A549 (cell line): ENCODE measurements around the gene KCTD20.

Experiments used
- CEBPB ChIP-seq, 2 experiments: fragments of >200 bp in 1 of 2; sonication (Bioruptor Twin) in 1 of 2; formaldehyde crosslinking in 1 of 2; IDR thresholded peaks; 2 replicates each; pipeline ENCODE4 v1.6.1; 2012 to 2016
- EP300 ChIP-seq, 2 experiments: fragments of >200 bp; sonication (Bioruptor Twin); formaldehyde crosslinking; IDR thresholded peaks; 2 replicates in 1 of 2; 3 replicates in 1 of 2; pipeline ENCODE4 v1.6.1; 2016 to 2017
- ESRRA ChIP-seq: fragments of 150-350 bp; IDR thresholded peaks from 2 replicates; pipeline ENCODE4 v1.6.1; 2014; ENCODE audit warnings: mild to moderate bottlenecking, low read length, borderline replicate concordance
- JUNB ChIP-seq: fragments of >200 bp; sonication (Bioruptor Twin); formaldehyde crosslinking; IDR thresholded peaks from 2 replicates; pipeline ENCODE4 v1.6.1; 2016
- PHF8 ChIP-seq: fragments of 200-600 bp; sonication (generic); IDR thresholded peaks from 2 replicates; pipeline ENCODE4 v1.6.1; 2016; ENCODE audit warnings: low read depth, mild to moderate bottlenecking, antibody characterized with exemption, moderate library complexity, borderline replicate concordance
- POLR2A ChIP-seq: IDR thresholded peaks from 2 replicates; pipeline ENCODE4 v1.6.1; 2012; ENCODE audit warnings: mild to moderate bottlenecking, low read length
- RAD21 ChIP-seq, 2 experiments: fragments of >200 bp in 1 of 2; sonication (Bioruptor Twin) in 1 of 2; formaldehyde crosslinking in 1 of 2; IDR thresholded peaks in 1 of 2; conservative IDR thresholded peaks in 1 of 2; 2 replicates in 1 of 2; 3 replicates in 1 of 2; pipeline ENCODE4 v1.6.1; 2012 to 2018; ENCODE audit warnings: inconsistent platforms in 1 of 2
- ZFP36 ChIP-seq: fragments of 450-650 bp; IDR thresholded peaks from 2 replicates; pipeline ENCODE4 v1.6.1; 2014; ENCODE audit warnings: borderline replicate concordance; ENCODE audit not compliant: partially characterized antibody
- TF ChIP-seq, protein P1 (sequence below): fragments of >200 bp; sonication (Bioruptor Twin); formaldehyde crosslinking; IDR thresholded peaks from 3 replicates; pipeline ENCODE4 v1.5.1; 2016
- TF ChIP-seq, protein P2 (sequence below): fragments of 200-600 bp; sonication (generic); IDR thresholded peaks from 2 replicates; pipeline ENCODE4 v1.6.1; 2016; ENCODE audit warnings: antibody characterized with exemption, mild to moderate bottlenecking, moderate library complexity

DNA sequence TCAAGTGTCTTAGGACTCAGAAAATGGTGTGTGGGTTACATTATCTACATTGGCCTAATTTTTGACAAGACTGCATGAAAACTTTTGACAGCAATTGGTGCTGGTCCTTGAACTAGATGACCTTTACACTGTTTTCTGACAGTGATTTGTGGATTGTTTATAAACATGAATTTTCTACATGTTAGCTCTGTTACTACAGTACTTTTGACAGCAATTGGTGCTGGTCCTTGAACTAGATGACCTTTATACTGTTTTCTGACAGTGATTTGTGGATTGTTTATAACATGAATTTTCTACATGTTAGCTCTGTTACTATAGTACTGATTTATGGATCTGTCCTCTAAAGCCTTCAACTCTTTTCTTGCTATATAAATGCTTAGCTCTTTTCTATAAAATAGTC is 16.7 kb downstream of the KCTD20 start:
- TF ChIP-seq RAD21 (conservative IDR thresholded peaks at IDR 0.05 in 1 of 2, IDR thresholded peaks at IDR 0.05 in 1 of 2) (no peak), POLR2A (no peak), EP300 (IDR thresholded peaks at IDR 0.05) (no peak), ZFP36 (no peak), ESRRA (no peak), CEBPB (IDR thresholded peaks at IDR 0.05) (no peak), PHF8 (no peak), JUNB (no peak)
- TF ChIP-seq, protein P1, sequence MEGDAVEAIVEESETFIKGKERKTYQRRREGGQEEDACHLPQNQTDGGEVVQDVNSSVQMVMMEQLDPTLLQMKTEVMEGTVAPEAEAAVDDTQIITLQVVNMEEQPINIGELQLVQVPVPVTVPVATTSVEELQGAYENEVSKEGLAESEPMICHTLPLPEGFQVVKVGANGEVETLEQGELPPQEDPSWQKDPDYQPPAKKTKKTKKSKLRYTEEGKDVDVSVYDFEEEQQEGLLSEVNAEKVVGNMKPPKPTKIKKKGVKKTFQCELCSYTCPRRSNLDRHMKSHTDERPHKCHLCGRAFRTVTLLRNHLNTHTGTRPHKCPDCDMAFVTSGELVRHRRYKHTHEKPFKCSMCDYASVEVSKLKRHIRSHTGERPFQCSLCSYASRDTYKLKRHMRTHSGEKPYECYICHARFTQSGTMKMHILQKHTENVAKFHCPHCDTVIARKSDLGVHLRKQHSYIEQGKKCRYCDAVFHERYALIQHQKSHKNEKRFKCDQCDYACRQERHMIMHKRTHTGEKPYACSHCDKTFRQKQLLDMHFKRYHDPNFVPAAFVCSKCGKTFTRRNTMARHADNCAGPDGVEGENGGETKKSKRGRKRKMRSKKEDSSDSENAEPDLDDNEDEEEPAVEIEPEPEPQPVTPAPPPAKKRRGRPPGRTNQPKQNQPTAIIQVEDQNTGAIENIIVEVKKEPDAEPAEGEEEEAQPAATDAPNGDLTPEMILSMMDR: no peak
- TF ChIP-seq, protein P2, sequence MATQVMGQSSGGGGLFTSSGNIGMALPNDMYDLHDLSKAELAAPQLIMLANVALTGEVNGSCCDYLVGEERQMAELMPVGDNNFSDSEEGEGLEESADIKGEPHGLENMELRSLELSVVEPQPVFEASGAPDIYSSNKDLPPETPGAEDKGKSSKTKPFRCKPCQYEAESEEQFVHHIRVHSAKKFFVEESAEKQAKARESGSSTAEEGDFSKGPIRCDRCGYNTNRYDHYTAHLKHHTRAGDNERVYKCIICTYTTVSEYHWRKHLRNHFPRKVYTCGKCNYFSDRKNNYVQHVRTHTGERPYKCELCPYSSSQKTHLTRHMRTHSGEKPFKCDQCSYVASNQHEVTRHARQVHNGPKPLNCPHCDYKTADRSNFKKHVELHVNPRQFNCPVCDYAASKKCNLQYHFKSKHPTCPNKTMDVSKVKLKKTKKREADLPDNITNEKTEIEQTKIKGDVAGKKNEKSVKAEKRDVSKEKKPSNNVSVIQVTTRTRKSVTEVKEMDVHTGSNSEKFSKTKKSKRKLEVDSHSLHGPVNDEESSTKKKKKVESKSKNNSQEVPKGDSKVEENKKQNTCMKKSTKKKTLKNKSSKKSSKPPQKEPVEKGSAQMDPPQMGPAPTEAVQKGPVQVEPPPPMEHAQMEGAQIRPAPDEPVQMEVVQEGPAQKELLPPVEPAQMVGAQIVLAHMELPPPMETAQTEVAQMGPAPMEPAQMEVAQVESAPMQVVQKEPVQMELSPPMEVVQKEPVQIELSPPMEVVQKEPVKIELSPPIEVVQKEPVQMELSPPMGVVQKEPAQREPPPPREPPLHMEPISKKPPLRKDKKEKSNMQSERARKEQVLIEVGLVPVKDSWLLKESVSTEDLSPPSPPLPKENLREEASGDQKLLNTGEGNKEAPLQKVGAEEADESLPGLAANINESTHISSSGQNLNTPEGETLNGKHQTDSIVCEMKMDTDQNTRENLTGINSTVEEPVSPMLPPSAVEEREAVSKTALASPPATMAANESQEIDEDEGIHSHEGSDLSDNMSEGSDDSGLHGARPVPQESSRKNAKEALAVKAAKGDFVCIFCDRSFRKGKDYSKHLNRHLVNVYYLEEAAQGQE: no peak
